ENCODE results near the gene GABBR2.
"Not testable (repeated sequence)": the region's sequence is repeated elsewhere in the genome, so short reads cannot be mapped to it uniquely, and the experiment has no call there.

Gene GABBR2

GRCh38 chr9:98656511-98656910 lies 52.2 kb downstream of the GABBR2 start:
- H3K27ac ChIP-seq, result no peak overlapping the region; the same call in 1 of the 2 replicates
- no peak for TF ChIP-seq CTCF (conservative IDR thresholded peaks at IDR 0.05)
- no peak for TF ChIP-seq ZFX (IDR thresholded peaks at IDR 0.05)

- not testable (repeated sequence) for H3K27ac ChIP-seq
Observed at GRCh38 chr9:98655428-98655827, 53.3 kb downstream of the GABBR2 start.

GRCh38 chr9:98654247-98654646 lies 54.5 kb downstream of the GABBR2 start:
- TF ChIP-seq ZFX (IDR thresholded peaks at IDR 0.05) (no peak), CTCF (conservative IDR thresholded peaks at IDR 0.05) (no peak)
- no peak overlapping the region for H3K27ac ChIP-seq

- H3K27ac ChIP-seq, result no peak overlapping the region
- no peak for TF ChIP-seq ZFX (IDR thresholded peaks at IDR 0.05)
- TF ChIP-seq CTCF (conservative IDR thresholded peaks at IDR 0.05), result no peak
Observed at GRCh38 chr9:98652741-98653140, 56.0 kb downstream of the GABBR2 start.

GRCh38 chr9:98652302-98652701 lies 56.4 kb downstream of the GABBR2 start:
- no peak overlapping the region for H3K27ac ChIP-seq
- TF ChIP-seq CTCF (conservative IDR thresholded peaks at IDR 0.05) (no peak), ZFX (IDR thresholded peaks at IDR 0.05) (no peak)

- TF ChIP-seq CTCF (conservative IDR thresholded peaks at IDR 0.05), result no peak
- no peak for TF ChIP-seq ZFX (IDR thresholded peaks at IDR 0.05)
- H3K27ac ChIP-seq, result no peak overlapping the region
Observed at GRCh38 chr9:98647236-98647635, 61.5 kb downstream of the GABBR2 start.

GRCh38 chr9:98644011-98644410 lies 64.7 kb downstream of the GABBR2 start:
- TF ChIP-seq ZFX (IDR thresholded peaks at IDR 0.05), result no peak
- no peak for TF ChIP-seq CTCF (conservative IDR thresholded peaks at IDR 0.05)
- H3K27ac ChIP-seq, result no peak overlapping the region

GRCh38 chr9:98642661-98643312 lies 65.9 kb downstream of the GABBR2 start:
- TF ChIP-seq CTCF (conservative IDR thresholded peaks at IDR 0.05) (no peak), ZFX (IDR thresholded peaks at IDR 0.05) (no peak)
- no peak overlapping the region for H3K27ac ChIP-seq
